ENCODE results near the gene USP25.

The USP25 gene

GRCh38 chr21:15848634-15849560, 119.1 kb downstream of the USP25 start:
- FAIRE-seq (peak; percentile 73), DNase-seq (ENCODE audit: low spot score) (peak; percentile 51)

- DNase-seq (ENCODE audit: low spot score): no peak
- peak; percentile 34 for FAIRE-seq
Observed at GRCh38 chr21:15849927-15850326, 120.1 kb downstream of the USP25 start.

- FAIRE-seq: peak; percentile 72
- no peak for DNase-seq (ENCODE audit: low spot score)
Observed at GRCh38 chr21:15850645-15851044, 120.9 kb downstream of the USP25 start.

GRCh38 chr21:15852146-15852545, 122.4 kb downstream of the USP25 start:
- FAIRE-seq (no peak), DNase-seq (ENCODE audit: low spot score) (no peak)

GRCh38 chr21:15853126-15853525, 123.3 kb downstream of the USP25 start:
- DNase-seq (ENCODE audit: low spot score) (no peak), FAIRE-seq (no peak)

GRCh38 chr21:15856813-15857212, 127.0 kb downstream of the USP25 start:
- FAIRE-seq (no peak), DNase-seq (ENCODE audit: low spot score) (no peak)

GRCh38 chr21:15857740-15858139, 128.0 kb downstream of the USP25 start:
- peak; percentile 64 for FAIRE-seq

GRCh38 chr21:15860541-15860940, 130.8 kb downstream of the USP25 start:
- peak; percentile 15 for FAIRE-seq
- DNase-seq (ENCODE audit: low spot score): no peak

More at GRCh38 chr21:15857740-15858139, 128.0 kb downstream of the USP25 start:
- DNase-seq (ENCODE audit: low spot score): no peak

GRCh38 chr21:15868940-15869339, 139.2 kb downstream of the USP25 start:
- DNase-seq (ENCODE audit: low spot score): no peak
- FAIRE-seq: no peak

GRCh38 chr21:15870819-15871218, 141.0 kb downstream of the USP25 start:
- DNase-seq (ENCODE audit: low spot score) (no peak), FAIRE-seq (no peak)

- no peak for FAIRE-seq
- no peak for DNase-seq (ENCODE audit: low spot score)
Observed at GRCh38 chr21:15872236-15872635, 142.5 kb downstream of the USP25 start.

GRCh38 chr21:15874615-15875014, 144.8 kb downstream of the USP25 start:
- FAIRE-seq: no peak
- no peak for DNase-seq (ENCODE audit: low spot score)

- DNase-seq (ENCODE audit: low spot score) (no peak), FAIRE-seq (no peak)
Observed at GRCh38 chr21:15875286-15875685, 145.5 kb downstream of the USP25 start.

- FAIRE-seq (no peak), DNase-seq (ENCODE audit: low spot score) (no peak)
Observed at GRCh38 chr21:15893902-15894301, 164.1 kb downstream of the USP25 start.

- DNase-seq (ENCODE audit: low spot score): peak; percentile 45
- FAIRE-seq: peak; percentile 88
Observed at GRCh38 chr21:15894596-15894995, 164.8 kb downstream of the USP25 start.

GRCh38 chr21:15895142-15896106, 165.6 kb downstream of the USP25 start:
- FAIRE-seq (peak; percentile 87), DNase-seq (ENCODE audit: low spot score) (peak; percentile 61)

- DNase-seq (ENCODE audit: low spot score): no peak
- FAIRE-seq: no peak
Observed at GRCh38 chr21:15896501-15896900, 166.7 kb downstream of the USP25 start.

- FAIRE-seq: no peak
- DNase-seq (ENCODE audit: low spot score): no peak
Observed at GRCh38 chr21:15904389-15904788, 174.6 kb downstream of the USP25 start.

- no peak for DNase-seq (ENCODE audit: low spot score)
- FAIRE-seq: no peak
Observed at GRCh38 chr21:15908187-15908586, 178.4 kb downstream of the USP25 start.

GRCh38 chr21:15928196-15928595, 198.4 kb downstream of the USP25 start:
- DNase-seq (ENCODE audit: low spot score): no peak
- FAIRE-seq: no peak

GRCh38 chr21:15928686-15929425, 199.1 kb downstream of the USP25 start:
- DNase-seq (ENCODE audit: low spot score): no peak
- no peak for FAIRE-seq
